SK-N-MC (cell line): ENCODE data around the gene TMEM254.

Experiments used
- DNase-seq: peaks from one replicate; pipeline ENCODE4 v3.0.0-alpha.2; 2011; ENCODE audit warnings: low read depth, low spot score
- H3K27ac ChIP-seq: fragments of 200-600 bp; sonication (generic); 2 replicates; pipeline ENCODE4 v1.5.1; 2016; ENCODE audit warnings: mixed run types
- H3K36me3 ChIP-seq: fragments of 200-600 bp; sonication (generic); 2 replicates; pipeline ENCODE4 v1.6.1; 2017; ENCODE audit warnings: antibody characterized with exemption, low read length, mixed read lengths; ENCODE audit not compliant: insufficient read depth
- H3K4me3 ChIP-seq: fragments of 200-600 bp; sonication (generic); 2 replicates; pipeline ENCODE4 v1.5.1; 2016
- H3K9ac ChIP-seq: fragments of 200-600 bp; sonication (generic); 2 replicates; pipeline ENCODE4 v1.8.0; 2017; ENCODE audit warnings: mixed run types, mixed read lengths; ENCODE audit not compliant: insufficient read length
- H3K9me3 ChIP-seq: fragments of 200-600 bp; sonication (generic); 2 replicates; pipeline ENCODE4 v1.6.1; 2017; ENCODE audit warnings: low read depth, mild to moderate bottlenecking, antibody characterized with exemption, low read length, moderate library complexity, mixed read lengths
- EZH2 ChIP-seq: fragments of 200-600 bp; sonication (generic); IDR thresholded peaks from one replicate; pipeline ENCODE4 v1.6.1; 2017; ENCODE audit warnings: antibody characterized with exemption
- FOXP2 ChIP-seq: optimal IDR thresholded peaks from 2 replicates; pipeline ENCODE3; 2011; ENCODE audit warnings: mild to moderate bottlenecking, moderate library complexity; ENCODE audit not compliant: insufficient read depth; ENCODE audit errors: extremely low read length, control extremely low read depth
- POLR2AphosphoS5 ChIP-seq: IDR thresholded peaks from 2 replicates; pipeline ENCODE4 v1.6.1; 2012; ENCODE audit warnings: mild to moderate bottlenecking, low read depth, low read length, borderline replicate concordance

TMEM254 gene

DNA sequence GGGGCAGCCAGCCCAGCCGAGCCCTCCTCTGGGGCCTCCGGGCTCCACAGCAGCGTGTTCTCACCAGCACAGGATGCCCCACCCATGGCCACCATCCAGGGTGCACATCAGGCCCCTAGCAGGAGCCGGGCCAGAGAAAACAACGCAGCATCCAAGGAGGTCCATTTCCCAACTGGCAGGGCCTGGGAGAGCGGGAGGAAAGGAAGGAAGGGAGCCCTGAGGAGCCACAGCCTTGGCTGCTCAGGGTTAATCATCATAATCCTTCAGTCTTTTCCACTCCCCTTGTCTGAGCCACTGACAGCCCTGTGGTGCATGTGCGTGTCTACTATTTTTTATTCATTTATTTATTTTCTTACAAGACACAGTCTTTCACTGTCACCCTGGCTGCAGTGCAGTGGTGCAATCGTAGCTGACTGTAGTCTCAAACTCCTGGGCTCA lies 57.7 kb downstream of the TMEM254 start:
- H3K9me3 ChIP-seq = no peaks in the 10 kb centered on the region
- TF ChIP-seq EZH2 = no peak
- no peak overlapping the region for H3K9ac ChIP-seq
- no peak overlapping the region for H3K4me3 ChIP-seq
- no peak for DNase-seq
- no peaks in the 10 kb centered on the region for H3K36me3 ChIP-seq
- H3K27ac ChIP-seq = no peak overlapping the region

DNA sequence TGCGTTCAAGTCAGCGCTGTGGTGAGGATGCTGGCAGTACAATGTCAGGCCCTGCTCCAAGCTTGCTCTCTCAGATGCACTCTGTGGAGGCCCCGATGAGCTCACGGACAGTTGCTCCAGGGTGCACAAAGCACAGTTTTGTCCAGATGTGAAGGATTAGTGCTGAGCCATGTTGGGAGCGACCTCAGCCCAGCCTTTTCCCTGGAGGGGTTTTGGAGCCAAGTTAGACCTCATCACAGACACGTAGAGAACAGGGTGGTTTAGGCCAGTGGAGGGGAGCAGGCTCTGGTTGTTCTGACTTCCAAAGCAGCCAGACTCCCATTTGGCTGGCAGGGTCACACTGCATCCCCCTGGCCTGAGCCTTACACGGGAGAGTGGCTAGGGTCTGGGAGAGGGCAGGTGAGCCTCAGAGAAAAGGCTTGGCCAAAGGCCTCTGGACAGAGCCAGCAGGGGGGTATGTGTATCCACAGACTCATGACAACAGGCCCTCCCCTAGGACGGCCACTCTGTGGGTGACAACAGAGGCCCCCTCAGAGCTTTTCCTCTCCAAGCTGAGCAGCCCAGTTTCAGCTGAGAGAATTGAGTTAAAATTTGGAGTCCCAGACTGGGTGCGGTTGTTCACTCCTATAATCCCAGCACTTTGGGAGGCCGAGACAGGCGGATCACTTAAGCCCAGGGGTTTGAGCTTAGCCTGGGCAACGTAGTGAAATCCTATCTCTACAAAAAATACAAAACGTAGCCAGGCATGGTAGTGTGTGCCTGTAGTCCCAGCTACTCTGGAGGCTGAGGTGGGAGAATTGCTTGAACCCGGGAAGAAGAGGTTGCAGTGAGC lies 58.8 kb downstream of the TMEM254 start:
- no peak overlapping the region for H3K4me3 ChIP-seq
- H3K9ac ChIP-seq = no peak overlapping the region
- no peak overlapping the region for H3K27ac ChIP-seq
- no peak for DNase-seq
- H3K36me3 ChIP-seq = no peaks in the 10 kb centered on the region
- H3K9me3 ChIP-seq = no peaks in the 10 kb centered on the region
- TF ChIP-seq EZH2 (no peak), POLR2AphosphoS5 (no peak), FOXP2 (no peak)

DNA sequence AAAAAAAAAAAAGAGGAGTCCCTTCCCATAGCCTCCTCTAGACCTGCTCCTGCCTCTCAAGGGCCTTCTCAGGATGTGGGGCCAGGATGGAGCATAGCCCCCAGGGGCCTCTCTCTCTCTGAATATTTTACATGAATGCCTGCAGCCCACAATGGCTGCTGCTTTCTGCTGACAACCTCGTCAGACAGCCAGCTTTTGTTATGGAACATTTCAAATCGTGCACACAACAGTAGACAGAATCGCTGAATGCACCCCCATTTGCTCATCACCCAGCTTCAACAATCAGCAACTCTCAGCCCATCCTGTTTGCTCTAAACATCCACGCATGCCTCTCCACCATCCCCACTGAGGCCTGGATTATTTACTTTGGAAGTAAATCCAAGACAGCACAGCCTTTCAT lies 59.5 kb downstream of the TMEM254 start:
- Histone ChIP-seq H3K4me3 (no peak overlapping the region), H3K9ac (no peak overlapping the region), H3K36me3 (no peaks in the 10 kb centered on the region), H3K9me3 (no peaks in the 10 kb centered on the region), H3K27ac (no peak overlapping the region)
- TF ChIP-seq EZH2 = no peak
- DNase-seq = no peak

DNA sequence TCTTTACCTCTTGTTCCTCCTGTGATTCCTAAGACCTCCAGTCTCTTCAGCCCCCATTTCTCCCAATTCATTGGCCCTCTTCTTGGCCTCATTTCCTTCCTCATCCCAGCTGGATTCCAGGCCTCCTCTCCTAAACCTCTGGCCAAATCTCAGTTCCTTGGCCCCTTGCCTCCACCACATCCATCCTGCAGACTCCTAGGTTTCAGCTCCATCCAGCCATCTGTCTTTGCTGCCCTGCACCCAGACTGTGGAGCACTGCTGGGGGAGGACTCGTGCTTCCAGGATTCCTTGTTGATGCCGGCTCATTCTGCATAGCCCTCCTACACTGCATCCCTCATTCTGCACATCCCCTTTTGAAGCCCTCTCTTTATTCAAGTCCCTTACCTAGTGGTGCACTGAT lies 60.8 kb downstream of the TMEM254 start:
- Histone ChIP-seq H3K4me3 (no peak overlapping the region), H3K9me3 (no peaks in the 10 kb centered on the region), H3K9ac (no peak overlapping the region), H3K36me3 (no peaks in the 10 kb centered on the region), H3K27ac (no peak overlapping the region)
- TF ChIP-seq EZH2 = no peak
- no peak for TF ChIP-seq POLR2AphosphoS5
- TF ChIP-seq FOXP2 = no peak
- DNase-seq = no peak

DNA sequence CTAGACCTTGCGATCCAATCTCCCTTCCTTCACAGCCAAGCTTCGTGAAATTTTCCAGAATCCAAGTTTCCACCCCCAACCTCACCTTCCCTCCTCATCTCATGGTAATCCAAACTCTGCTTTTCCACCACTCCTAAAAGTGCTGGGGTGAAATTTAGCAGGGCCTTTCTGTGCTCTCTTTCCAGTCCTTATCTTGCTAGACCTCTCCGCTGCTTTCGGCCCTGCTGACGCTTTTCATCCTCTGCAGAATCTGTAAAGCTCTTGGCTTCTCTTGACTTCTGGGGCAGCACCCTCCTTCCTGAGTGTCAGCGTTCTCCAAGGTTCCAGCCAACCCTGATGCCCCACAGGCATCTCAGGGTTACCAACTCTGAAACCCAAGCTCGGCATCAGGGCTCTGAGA lies 61.8 kb downstream of the TMEM254 start:
- H3K4me3 ChIP-seq = no peak overlapping the region
- H3K27ac ChIP-seq = no peak overlapping the region
- H3K9me3 ChIP-seq = no peaks in the 10 kb centered on the region
- no peak overlapping the region for H3K9ac ChIP-seq
- TF ChIP-seq POLR2AphosphoS5 = no peak
- TF ChIP-seq EZH2 = no peak
- no peak for TF ChIP-seq FOXP2
- no peaks in the 10 kb centered on the region for H3K36me3 ChIP-seq
- no peak for DNase-seq

DNA sequence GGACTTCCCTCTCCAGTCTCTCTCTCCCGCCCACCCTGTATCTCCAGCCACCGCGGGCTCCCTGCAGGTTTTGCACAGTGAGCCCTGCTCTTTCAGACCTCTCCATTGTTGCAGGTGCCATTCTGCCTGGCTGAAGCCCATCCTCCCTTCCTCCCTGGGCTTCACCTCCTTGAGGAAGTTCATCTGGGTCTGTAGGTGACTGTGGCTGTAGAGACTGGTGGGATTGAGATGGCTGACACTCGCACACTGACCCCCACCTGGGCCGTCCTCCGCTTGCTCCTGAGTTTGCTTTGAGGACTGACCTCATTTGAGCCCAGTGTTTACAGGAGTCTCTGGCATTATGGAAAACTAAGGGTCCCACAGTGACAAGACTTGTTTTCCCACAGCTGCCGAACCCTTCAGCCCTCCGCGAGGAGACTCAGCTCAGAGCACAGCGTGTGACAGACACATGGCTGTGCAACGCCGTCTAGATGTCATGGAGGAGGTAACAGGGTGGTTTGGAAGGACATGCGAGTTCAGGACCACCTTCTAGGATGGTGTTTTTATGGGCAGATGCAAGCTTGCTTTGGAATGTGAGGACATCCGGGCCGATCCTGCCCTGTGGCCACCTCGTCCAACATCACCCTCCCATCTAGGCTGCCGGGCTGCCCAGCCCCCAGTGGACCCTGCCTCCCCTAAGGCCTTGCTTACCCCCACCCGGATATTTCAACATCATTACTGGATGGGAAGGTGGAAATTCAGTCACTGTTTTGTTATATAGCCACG lies 63.4 kb downstream of the TMEM254 start:
- no peak overlapping the region for H3K27ac ChIP-seq
- H3K4me3 ChIP-seq = no peak overlapping the region
- no peaks in the 10 kb centered on the region for H3K9me3 ChIP-seq
- H3K36me3 ChIP-seq = no peaks in the 10 kb centered on the region
- no peak for DNase-seq
- TF ChIP-seq POLR2AphosphoS5 (no peak), EZH2 (no peak), FOXP2 (no peak)
- no peak overlapping the region for H3K9ac ChIP-seq
